ENCODE measurements around the gene PATJ.

- no peak for TF ChIP-seq CTCF (conservative IDR thresholded peaks at IDR 0.05; ENCODE audit: low read length)
- no peak for TF ChIP-seq EZH2phosphoT487 (IDR thresholded peaks at IDR 0.05; ENCODE audit: borderline replicate concordance)
Observed at GRCh38 chr1:62077821-62078220, 335.5 kb downstream of the PATJ start.

All from Loucy (cell line).